GM12878 (cell line): Measurements from ENCODE around the gene CFC1B.
"Not testable (repeated sequence)": the region's sequence is repeated elsewhere in the genome, so short reads cannot be mapped to it uniquely, and the experiment has no call there.

Experiments used
- BHLHE40 ChIP-seq, 2 experiments: fragments of 450-650 bp in 1 of 2; IDR thresholded peaks; 2 replicates each; pipeline ENCODE4 v1.6.1; 2011 to 2017; ENCODE audit warnings: low read depth in 2 of 2, borderline replicate concordance in 1 of 2, improper control_type of control experiment in 1 of 2, low read length in 1 of 2, mild to moderate bottlenecking in 1 of 2
- MTA3 ChIP-seq: IDR thresholded peaks from 2 replicates; pipeline ENCODE4 v1.6.1; 2012; ENCODE audit warnings: low read length, inconsistent platforms, borderline replicate concordance
- POLR2AphosphoS5 ChIP-seq: IDR thresholded peaks from 2 replicates; pipeline ENCODE4 v1.6.1; 2011; ENCODE audit warnings: mild to moderate bottlenecking, low read length, inconsistent platforms
- RFX5 ChIP-seq: IDR thresholded peaks from 2 replicates; pipeline ENCODE4 v1.6.1; 2011; ENCODE audit warnings: low read depth, low read length, improper control_type of control experiment
- ZBTB33 ChIP-seq: fragments of 450-650 bp; IDR thresholded peaks from 2 replicates; pipeline ENCODE4 v1.6.1; 2017; ENCODE audit warnings: mild to moderate bottlenecking
- ZNF384 ChIP-seq: IDR thresholded peaks from 2 replicates; pipeline ENCODE4 v1.6.1; 2012; ENCODE audit warnings: low read depth, mild to moderate bottlenecking, low read length, improper control_type of control experiment, borderline replicate concordance

- TF ChIP-seq POLR2AphosphoS5; MTA3; RFX5; BHLHE40 (IDR thresholded peaks at IDR 0.05; ENCODE audit: borderline replicate concordance in 1 of 2, low read depth in 2 of 2, low read length in 1 of 2); ZBTB33; ZNF384: not testable (repeated sequence)
These were observed 11.8 kb upstream of the CFC1B start, which contains the start of gene POTEI for GRCh38 chr2:130509228-130509627.
